ENCODE measurements around the gene IL12RB2.

GRCh38 chr1:67441739-67442281 lies 134.1 kb downstream of the IL12RB2 start:
- TF ChIP-seq CTCF (conservative IDR thresholded peaks at IDR 0.05): no peak
- TF ChIP-seq EZH2 (IDR thresholded peaks at IDR 0.05; ENCODE audit: low read depth): no peak

Measured in PC-9 (cell line).